MM.1S (cell line): Measurements from ENCODE around the gene ITM2A.

ENCODE experiments used
- DNase-seq: peaks from one replicate; pipeline ENCODE4 v3.0.0-alpha.2; 2015
- H2AFZ ChIP-seq: fragments of 300-600 bp; sonication (generic); 2 replicates; pipeline ENCODE4 v1.6.0; 2016; ENCODE audit warnings: antibody characterized with exemption, low read length
- H3F3A ChIP-seq: fragments of 300-600 bp; sonication (generic); 2 replicates; pipeline ENCODE4 v1.6.1; 2016; ENCODE audit warnings: mild to moderate bottlenecking, antibody characterized with exemption, low read length, moderate library complexity, mixed read lengths; ENCODE audit not compliant: insufficient read depth
- H3K27ac ChIP-seq: fragments of 300-600 bp; sonication (generic); 2 replicates; pipeline ENCODE4 v1.5.1; 2016; ENCODE audit warnings: mild to moderate bottlenecking, low read length
- H3K27me3 ChIP-seq: fragments of 300-600 bp; sonication (generic); replicated peaks from 2 replicates; pipeline ENCODE4 v1.6.0; 2016; ENCODE audit warnings: low read length; ENCODE audit not compliant: insufficient read depth
- H3K36me3 ChIP-seq: fragments of 300-600 bp; sonication (generic); replicated peaks from 2 replicates; pipeline ENCODE4 v1.6.1; 2016; ENCODE audit warnings: mild to moderate bottlenecking, low read length, mixed read lengths; ENCODE audit not compliant: insufficient read depth
- H3K4me1 ChIP-seq: fragments of 300-600 bp; sonication (generic); 2 replicates; pipeline ENCODE4 v1.6.1; 2016; ENCODE audit warnings: low read length, mixed read lengths
- H3K4me2 ChIP-seq: fragments of 300-600 bp; sonication (generic); 2 replicates; pipeline ENCODE4 v1.6.0; 2016; ENCODE audit warnings: low read depth, low read length
- H3K4me3 ChIP-seq: fragments of 300-600 bp; sonication (generic); 2 replicates; pipeline ENCODE4 v1.5.1; 2016; ENCODE audit warnings: low read length, mixed read lengths
- H3K79me2 ChIP-seq: fragments of 300-600 bp; sonication (generic); 2 replicates; pipeline ENCODE4 v1.6.1; 2016; ENCODE audit warnings: mixed run types, low read length, mixed read lengths
- H3K9ac ChIP-seq: fragments of 300-600 bp; sonication (generic); 2 replicates; pipeline ENCODE4 v1.6.1; 2016; ENCODE audit warnings: low read length, mixed read lengths
- H3K9me2 ChIP-seq: fragments of 300-600 bp; sonication (generic); replicated peaks from 2 replicates; pipeline ENCODE4 v1.6.1; 2016; ENCODE audit warnings: mild to moderate bottlenecking, low read length, mixed read lengths; ENCODE audit not compliant: insufficient read depth
- H3K9me3 ChIP-seq: fragments of 300-600 bp; sonication (generic); replicated peaks from 2 replicates; pipeline ENCODE4 v1.6.1; 2016; ENCODE audit warnings: mild to moderate bottlenecking, low read length, mixed read lengths; ENCODE audit not compliant: insufficient read depth
- H4K20me1 ChIP-seq: fragments of 300-600 bp; sonication (generic); 2 replicates; pipeline ENCODE4 v1.6.1; 2016; ENCODE audit warnings: mild to moderate bottlenecking, low read length, moderate library complexity, mixed read lengths; ENCODE audit not compliant: insufficient read depth
- CTCF ChIP-seq: fragments of 300-600 bp; sonication (generic); IDR thresholded peaks from 2 replicates; pipeline ENCODE4 v1.5.1; 2016; ENCODE audit warnings: antibody characterized with exemption, low read length, mixed read lengths
- EZH2 ChIP-seq: fragments of 300-600 bp; sonication (generic); optimal IDR thresholded peaks from 2 replicates; pipeline ENCODE3; 2017; ENCODE audit warnings: low read depth, mild to moderate bottlenecking, antibody characterized with exemption, low read length, mixed read lengths
- EZH2phosphoT487 ChIP-seq: fragments of 300-600 bp; sonication (generic); IDR thresholded peaks from 2 replicates; pipeline ENCODE4 v1.6.1; 2018; ENCODE audit warnings: antibody characterized with exemption, low read length

The ITM2A gene

GRCh38 chrX:79366873-79367749 is at the start of gene ITM2A:
TSS of gene ITM2A (minus strand) at chrX:79367334. CDS start at chrX:79367215, 119 bp downstream.
- Histone ChIP-seq H3F3A (peaks cover 10% of the 10 kb centered on the region), H3K79me2 (peaks cover 5% of the 10 kb centered on the region; the same call in 1 of the 2 replicates), H3K27ac (peak within 1 kb of the TSS; percentile 79), H3K9me3 (no peaks in the 10 kb centered on the region), H3K36me3 (no peaks in the 10 kb centered on the region), H3K4me3 (peak within 1 kb of the TSS; percentile 75), H3K9me2 (no peaks in the 10 kb centered on the region), H3K9ac (peak within 1 kb of the TSS; percentile 53), H2AFZ (peak within 1 kb of the TSS; percentile 87), H3K4me1 (peaks cover 3% of the 10 kb centered on the region; the same call in 1 of the 2 replicates), H4K20me1 (no peaks in the 10 kb centered on the region), H3K4me2 (peak within 1 kb of the TSS; percentile 69), H3K27me3 (no peaks in the 10 kb centered on the region)
- peak; percentile 51 for DNase-seq
- TF ChIP-seq EZH2phosphoT487: no peak
- TF ChIP-seq CTCF: peak; percentile 12; the same call in 1 of the 2 replicates

GRCh38 chrX:79415056-79415455 is 47.9 kb upstream of the ITM2A start:
- H3K9me2 ChIP-seq: no peaks in the 10 kb centered on the region
- no peak overlapping the region for H3K4me3 ChIP-seq
- H3K4me2 ChIP-seq: no peak overlapping the region
- DNase-seq: no peak
- no peaks in the 10 kb centered on the region for H3K27me3 ChIP-seq
- H3K79me2 ChIP-seq: no peaks in the 10 kb centered on the region
- H2AFZ ChIP-seq: no peak overlapping the region
- no peaks in the 10 kb centered on the region for H3K4me1 ChIP-seq
- no peaks in the 10 kb centered on the region for H3K36me3 ChIP-seq
- H4K20me1 ChIP-seq: no peaks in the 10 kb centered on the region
- no peak overlapping the region for H3K27ac ChIP-seq
- TF ChIP-seq CTCF: no peak
- TF ChIP-seq EZH2: no peak
- no peak for TF ChIP-seq EZH2phosphoT487
- H3K9me3 ChIP-seq: no peaks in the 10 kb centered on the region
- H3K9ac ChIP-seq: no peak overlapping the region
- no peaks in the 10 kb centered on the region for H3F3A ChIP-seq

GRCh38 chrX:79413963-79414362 is 46.8 kb upstream of the ITM2A start:
- H3K27ac ChIP-seq: no peak overlapping the region
- H3K27me3 ChIP-seq: no peaks in the 10 kb centered on the region

More at GRCh38 chrX:79413963-79414362, 46.8 kb upstream of the ITM2A start:
- Histone ChIP-seq H3K4me3 (no peak overlapping the region), H3K9me3 (no peaks in the 10 kb centered on the region), H3K79me2 (no peaks in the 10 kb centered on the region), H3F3A (no peaks in the 10 kb centered on the region), H3K4me1 (no peaks in the 10 kb centered on the region), H3K4me2 (no peak overlapping the region), H3K9me2 (no peaks in the 10 kb centered on the region), H3K9ac (no peak overlapping the region), H2AFZ (no peak overlapping the region), H4K20me1 (no peaks in the 10 kb centered on the region), H3K36me3 (no peaks in the 10 kb centered on the region)
- TF ChIP-seq CTCF (no peak), EZH2phosphoT487 (no peak), EZH2 (no peak)
- no peak for DNase-seq
